Vagina (tissue), 2 donors: ENCODE results near the gene MRTFB.

Source experiments
- POLR2A ChIP-seq, 2 donors: fragments of 450-650 bp; IDR thresholded peaks; one replicate each; pipeline ENCODE4 v1.6.1; 2017; ENCODE audit warnings: antibody characterized with exemption in 2 of 2, mild to moderate bottlenecking in 2 of 2, moderate library complexity in 2 of 2
- POLR2AphosphoS5 ChIP-seq, 2 donors: sonication (generic); formaldehyde crosslinking; IDR thresholded peaks; one replicate each; pipeline ENCODE4 v1.9.0; 2017; ENCODE audit warnings: antibody characterized with exemption in 2 of 2, mild to moderate bottlenecking in 2 of 2, low read depth in 1 of 2; ENCODE audit not compliant: insufficient read depth in 1 of 2
- TF ChIP-seq, protein P1 (sequence below), 3 experiments: fragments of 450-650 bp in 2 of 3; fragments of 200-600 bp in 1 of 3; sonication (generic) in 1 of 3; IDR thresholded peaks; one replicate each; pipeline ENCODE4 v1.5.1; 2017 to 2019; ENCODE audit warnings: antibody characterized with exemption in 3 of 3, mild to moderate bottlenecking in 2 of 3, moderate library complexity in 2 of 3

GRCh38 chr16:14135704-14136103 lies 64.6 kb downstream of the MRTFB start:
- TF ChIP-seq, protein P1, sequence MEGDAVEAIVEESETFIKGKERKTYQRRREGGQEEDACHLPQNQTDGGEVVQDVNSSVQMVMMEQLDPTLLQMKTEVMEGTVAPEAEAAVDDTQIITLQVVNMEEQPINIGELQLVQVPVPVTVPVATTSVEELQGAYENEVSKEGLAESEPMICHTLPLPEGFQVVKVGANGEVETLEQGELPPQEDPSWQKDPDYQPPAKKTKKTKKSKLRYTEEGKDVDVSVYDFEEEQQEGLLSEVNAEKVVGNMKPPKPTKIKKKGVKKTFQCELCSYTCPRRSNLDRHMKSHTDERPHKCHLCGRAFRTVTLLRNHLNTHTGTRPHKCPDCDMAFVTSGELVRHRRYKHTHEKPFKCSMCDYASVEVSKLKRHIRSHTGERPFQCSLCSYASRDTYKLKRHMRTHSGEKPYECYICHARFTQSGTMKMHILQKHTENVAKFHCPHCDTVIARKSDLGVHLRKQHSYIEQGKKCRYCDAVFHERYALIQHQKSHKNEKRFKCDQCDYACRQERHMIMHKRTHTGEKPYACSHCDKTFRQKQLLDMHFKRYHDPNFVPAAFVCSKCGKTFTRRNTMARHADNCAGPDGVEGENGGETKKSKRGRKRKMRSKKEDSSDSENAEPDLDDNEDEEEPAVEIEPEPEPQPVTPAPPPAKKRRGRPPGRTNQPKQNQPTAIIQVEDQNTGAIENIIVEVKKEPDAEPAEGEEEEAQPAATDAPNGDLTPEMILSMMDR (IDR thresholded peaks at IDR 0.05): no peak
- TF ChIP-seq POLR2AphosphoS5 (IDR thresholded peaks at IDR 0.05; ENCODE audit: insufficient read depth in 1 of 2, low read depth in 1 of 2) (no peak), POLR2A (IDR thresholded peaks at IDR 0.05) (no peak)
